GM18526 (cell line): ENCODE measurements around the gene CRISPLD2.

Experiments
- POLR2A ChIP-seq: IDR thresholded peaks from 3 replicates; pipeline ENCODE4 v1.6.1; 2011; ENCODE audit not compliant: insufficient read length; ENCODE audit errors: extremely low read depth

Gene CRISPLD2

DNA sequence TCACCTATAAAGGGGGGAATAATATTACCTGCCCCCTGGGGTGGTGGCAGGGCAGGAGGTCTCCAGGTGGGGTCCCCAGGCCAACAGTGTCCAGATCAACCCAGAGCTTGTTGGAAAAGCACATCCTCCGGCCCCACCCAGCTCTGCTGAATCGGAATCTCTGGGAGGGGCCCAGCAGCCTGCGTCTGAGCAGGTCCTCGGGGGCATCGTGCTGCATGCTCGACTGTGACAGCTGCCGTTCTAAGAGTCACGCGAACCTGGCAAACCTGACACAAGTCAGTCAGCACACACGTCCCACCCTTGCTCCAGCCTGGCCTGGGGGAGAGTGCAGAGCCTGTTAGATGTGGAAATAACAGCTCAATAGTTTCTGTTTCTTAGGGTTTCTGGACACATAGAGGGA, 72.3 kb downstream of the CRISPLD2 start:
- no peak for TF ChIP-seq POLR2A

DNA sequence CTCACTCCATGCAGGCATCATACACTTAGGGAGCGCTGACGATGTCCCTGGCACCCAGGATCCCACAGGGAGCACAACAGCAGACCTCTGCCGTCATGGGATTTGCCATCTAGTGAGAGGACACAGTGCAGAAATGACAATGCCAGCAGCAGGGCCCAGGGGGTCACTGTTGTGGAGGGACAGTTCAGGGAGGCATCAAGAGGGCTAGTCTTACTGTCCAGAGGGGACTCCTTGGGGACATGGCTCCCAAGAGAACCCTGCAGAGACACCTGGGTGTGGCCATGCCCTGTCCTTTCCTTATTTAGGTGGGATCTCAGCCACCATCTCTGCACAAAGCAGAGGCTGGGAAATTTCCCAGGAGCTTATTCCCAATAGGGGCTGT, 73.7 kb downstream of the CRISPLD2 start:
- no peak for TF ChIP-seq POLR2A

DNA sequence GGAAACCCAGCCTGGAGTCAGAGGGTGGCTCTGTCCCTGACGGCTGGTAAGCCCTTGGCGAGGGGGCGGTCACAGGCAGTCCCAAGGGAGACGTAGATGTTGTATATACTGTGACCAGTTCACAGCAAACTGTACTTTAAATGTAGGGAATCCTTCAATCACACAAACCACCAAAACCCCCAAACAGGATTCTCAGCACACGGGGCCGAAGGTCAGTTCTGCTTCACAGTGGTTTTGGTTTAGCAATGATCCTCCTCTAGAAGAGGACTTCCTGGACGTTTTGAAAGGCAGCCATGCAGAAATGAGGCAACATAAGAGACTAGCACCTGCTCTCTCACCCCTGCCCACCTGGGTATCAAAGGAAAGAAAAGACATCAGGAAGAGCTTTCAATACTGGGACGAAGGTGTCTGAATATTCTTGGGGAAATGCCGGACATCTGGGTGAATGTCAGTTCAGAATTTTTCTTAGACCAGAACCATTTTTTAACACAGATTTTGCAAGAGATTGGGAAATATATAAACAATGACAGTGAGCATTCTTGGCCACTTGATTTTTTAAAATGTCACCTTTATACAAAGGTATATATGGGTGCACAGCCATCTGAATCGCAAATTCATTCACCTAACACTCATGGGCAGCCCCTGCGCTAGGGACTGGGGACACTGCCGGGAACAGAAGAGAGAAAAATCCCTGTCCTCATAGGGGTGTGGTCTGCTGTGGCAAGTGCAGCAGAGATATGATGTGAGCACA, 74.2 kb downstream of the CRISPLD2 start:
- TF ChIP-seq POLR2A: no peak

DNA sequence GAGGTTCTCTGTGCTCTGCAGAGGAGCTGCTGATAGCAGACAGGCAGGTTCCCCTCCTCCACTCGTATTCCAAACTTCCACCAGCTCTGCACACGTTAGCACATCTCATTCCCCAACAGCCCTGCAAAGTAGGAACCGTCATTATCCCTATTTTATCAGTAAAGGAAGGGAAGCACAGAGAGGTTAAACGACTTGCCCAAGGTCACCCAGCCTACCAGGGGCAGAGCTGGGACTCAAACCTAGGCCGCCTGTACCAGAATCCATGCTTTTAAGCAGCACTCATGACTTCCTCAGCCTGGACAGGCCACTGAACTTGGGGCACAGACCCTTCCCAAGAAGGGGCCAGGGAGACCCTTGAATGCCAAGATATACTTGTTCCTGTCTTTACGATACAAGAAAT, 75.2 kb downstream of the CRISPLD2 start:
- no peak for TF ChIP-seq POLR2A

DNA sequence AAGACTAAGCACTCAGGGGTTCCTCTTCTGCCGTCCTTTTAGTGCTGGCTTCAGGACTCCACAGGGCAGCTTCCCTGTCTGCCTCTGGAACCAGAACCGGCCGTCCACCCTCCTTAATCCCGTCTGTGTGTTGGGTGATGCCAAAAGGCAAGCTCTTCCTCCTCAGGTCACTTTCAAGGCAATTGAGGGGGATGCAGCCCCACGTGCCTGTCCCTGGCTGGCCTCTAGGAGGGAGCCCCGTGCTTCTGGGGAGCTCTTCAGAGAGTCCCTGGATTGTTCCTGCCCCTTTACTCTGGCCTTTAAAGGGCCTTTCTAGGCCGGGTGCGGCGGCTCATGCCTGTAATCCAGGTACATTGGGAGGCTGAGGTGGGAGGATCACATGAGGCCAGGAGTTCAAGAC, 77.1 kb downstream of the CRISPLD2 start:
- TF ChIP-seq POLR2A: no peak

DNA sequence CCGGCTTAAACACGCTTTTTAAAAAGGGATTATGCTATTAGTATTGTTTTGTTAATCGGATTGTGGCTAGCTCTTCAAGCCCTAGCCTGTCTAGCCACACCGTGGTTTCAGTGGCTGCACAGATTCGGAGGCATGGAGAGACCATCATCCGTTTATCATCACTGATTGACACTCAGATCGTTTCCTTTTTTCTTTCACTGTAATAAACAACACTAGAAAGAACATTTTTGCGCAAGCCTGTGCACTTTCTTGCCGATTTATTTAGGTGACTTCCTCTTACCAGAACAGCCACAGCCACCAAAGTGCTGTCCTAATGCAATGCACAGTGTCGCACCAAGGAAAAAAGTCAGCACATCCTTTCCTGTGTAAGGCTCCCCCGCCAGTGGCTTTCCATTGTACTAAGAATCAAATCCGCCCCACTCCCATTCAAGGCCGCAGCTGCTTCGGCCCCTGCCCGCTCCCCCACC, 78.2 kb downstream of the CRISPLD2 start:
- TF ChIP-seq POLR2A: no peak

DNA sequence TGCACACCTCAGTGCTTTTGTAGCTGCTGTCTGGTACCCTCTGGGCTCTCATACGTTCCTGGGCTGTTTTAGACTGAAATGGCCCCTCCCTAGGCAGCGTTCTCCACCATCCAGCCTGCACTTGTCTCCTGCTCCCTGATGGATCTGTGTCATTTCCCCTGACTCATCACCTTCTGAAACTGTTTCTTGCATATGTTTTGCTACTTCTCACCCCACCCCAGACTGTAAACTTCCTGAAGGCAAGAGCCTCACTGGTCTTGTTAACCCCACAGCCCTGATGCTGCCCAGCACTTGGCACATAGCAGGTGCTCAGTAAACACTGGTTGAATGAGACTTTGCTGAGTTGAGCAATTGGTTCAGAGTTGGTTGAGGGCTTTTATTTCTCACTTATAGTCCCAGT, 78.7 kb downstream of the CRISPLD2 start:
- TF ChIP-seq POLR2A: no peak

DNA sequence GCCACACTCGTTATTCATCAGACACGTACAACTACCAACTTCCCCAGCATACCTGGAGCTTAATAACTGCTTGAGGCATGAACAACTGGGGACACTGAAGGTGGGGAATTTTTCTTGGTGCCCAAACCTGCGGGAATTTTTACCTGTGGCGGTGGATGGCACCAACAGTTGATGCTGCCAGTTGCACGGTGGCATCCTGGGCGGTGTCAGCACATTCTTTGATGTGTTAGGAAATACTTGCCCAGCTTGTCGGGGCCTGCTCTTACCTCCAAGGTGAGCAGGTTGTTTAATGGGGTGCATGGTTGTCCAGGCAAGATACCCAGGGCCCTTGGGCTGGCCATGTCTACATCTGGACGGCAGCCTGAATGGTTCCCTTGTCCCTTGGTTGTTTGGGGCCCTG, 79.6 kb downstream of the CRISPLD2 start:
- no peak for TF ChIP-seq POLR2A

DNA sequence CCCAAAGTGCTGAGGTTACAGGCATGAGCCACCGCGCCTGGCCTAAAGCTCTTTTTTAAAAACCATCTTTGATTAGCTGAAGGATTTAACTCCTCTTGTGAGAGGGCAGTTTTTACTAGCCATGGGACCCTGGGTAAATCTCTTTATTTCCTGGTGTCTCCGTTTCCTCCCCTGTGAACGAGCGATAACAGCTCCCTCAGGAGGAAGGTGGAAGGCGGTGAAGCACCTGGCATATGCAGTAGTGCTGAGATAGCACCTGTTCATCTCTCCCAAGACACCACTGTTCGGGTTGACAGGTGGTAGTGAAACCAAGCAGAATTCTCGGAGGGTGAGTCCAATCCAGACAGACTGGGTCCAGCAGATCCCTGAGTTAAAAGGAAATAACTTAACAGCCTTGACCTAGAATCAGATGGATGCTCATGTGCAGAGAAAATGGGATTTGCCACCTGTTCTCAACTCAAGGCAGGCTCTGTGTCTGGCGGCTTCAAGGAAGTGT, 86.2 kb downstream of the CRISPLD2 start:
- TF ChIP-seq POLR2A: no peak

DNA sequence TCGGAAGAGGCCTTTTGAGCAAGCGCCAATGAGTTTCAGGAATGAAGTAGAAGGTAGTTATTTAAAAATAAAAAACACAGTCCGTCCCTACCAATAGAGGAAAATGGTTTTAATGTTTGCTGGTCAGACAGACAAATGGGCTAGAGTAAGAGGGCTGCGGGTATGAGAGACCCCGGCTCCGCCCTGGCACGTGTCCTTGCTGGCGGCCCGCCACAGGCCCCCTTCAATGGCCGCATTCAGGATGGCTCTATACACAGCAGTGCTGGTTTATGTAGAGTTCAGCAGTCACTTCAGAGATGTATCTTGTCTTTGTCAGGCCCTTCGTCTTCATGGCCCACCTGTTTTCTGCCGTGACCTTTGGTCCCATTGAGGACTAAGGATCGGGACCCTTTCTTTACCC, 87.3 kb downstream of the CRISPLD2 start:
- no peak for TF ChIP-seq POLR2A

DNA sequence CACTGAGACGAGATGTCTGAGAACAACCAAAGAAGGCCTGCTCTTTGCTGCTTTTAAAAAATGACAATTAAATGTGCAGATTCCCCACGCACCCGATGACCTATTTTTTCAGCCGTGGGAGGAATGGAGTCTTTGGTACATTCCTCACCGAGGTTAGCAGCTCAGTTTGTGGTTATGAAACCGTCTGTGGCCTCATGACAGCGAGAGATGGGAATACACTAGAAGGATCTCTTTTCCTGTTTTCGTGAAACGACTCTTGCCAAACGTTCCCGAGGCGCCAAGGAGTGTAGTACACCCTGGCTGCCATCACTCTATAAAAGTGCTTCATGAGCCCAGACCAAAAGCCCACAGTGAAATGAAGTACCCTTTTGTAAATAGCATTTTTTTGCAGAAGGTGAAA, 87.8 kb downstream of the CRISPLD2 start:
- no peak for TF ChIP-seq POLR2A

DNA sequence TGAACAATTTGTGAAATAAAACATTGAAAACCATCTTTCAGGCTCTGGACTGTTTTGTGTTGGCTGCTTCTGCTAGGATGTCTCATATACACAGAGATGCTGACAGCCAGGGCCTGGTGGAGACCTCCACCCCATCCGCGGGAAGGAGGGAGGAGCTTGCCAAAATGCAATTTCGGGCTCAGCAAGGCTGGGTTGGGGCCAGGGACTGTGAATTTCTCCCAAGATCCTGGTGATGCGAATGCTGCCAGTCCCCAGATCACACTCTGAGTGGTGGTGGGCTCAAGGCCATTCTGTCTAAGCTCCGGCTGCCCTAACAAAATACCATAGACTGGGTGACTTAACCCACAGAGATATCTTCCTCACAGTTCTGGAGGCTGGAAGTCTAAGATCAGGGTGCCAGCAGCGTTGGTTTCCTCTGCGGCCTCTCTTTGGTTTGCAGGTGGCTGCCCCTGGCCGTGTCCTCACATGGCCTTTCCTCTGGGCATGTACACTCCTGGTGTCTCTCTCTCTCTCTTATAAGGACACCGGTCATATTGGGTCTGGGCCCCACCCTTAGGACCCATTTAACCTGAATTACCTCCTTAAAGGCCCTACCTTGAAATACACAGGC, 89.8 kb downstream of the CRISPLD2 start:
- TF ChIP-seq POLR2A: no peak

DNA sequence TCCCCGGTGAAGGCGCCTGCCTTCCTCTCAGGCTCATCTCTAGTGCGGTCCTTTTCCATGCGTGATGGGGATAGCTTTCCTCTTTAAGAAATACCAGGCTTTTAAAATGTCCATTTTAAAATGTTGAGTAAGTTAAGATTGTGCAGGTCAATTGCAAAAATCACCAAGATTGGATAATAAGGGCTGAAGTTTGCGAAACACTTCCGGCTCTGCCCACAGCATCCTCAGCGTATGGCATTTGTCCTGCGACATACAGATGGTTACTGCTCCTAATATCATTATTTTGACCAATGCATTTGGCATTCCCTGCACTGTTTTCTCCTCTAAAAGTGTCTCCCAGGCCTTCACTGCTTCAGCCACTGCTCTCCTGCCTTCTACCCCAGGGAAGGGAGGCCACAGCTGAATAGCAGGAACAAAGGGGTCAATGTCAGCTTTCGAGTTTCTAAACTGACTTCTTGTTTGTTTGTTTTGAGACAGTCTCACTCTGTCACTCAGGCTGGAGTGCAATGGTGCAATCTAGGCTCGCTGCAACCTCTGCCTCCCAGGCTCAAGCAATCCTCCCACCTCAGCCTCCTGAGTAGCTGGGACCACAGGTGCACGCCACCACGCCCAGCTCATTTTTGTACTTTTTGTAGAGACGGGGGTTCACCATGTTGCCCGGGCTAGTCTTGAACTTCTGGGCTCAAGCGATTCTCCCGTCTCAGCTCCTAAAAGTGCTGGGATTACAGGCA, 91.9 kb downstream of the CRISPLD2 start:
- no peak for TF ChIP-seq POLR2A

DNA sequence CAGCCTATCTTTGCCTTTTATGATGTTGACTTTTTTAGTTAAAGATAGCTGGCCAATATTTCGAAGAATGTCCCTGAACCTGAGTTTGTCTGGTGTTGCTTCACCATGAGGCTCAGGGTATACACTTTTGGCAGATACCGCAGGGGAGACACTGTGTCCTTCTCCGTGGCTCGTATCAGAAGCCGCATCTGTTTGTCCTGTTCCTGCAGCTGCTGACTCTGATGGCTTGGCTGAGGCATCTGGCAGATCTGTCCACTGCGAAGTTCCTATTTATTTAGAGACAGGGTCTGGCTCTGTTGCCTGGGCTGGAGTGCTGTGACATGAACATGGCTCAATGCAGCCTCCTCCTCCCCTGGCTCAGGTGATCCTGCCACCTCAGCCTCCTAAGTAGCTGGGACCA, 93.5 kb downstream of the CRISPLD2 start:
- no peak for TF ChIP-seq POLR2A

DNA sequence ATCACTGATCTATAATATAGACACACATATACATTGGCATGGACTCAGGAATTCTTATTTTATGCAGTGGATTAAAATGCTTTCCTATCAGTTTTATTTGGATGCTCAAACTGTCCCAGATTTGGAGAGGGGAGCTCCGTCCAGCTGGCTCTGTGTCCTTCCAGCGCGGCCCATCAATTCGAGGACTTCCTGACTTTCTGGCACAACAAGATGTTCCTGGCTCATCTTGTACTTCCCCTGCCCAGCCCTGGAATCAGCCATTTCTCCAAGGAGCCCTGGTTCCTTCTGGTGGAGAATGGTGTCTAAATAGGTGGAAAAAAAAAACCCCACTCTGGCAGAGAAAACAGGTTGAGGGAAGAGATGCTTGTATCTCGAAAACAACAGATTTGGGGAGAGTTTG, 94.5 kb downstream of the CRISPLD2 start:
- no peak for TF ChIP-seq POLR2A

DNA sequence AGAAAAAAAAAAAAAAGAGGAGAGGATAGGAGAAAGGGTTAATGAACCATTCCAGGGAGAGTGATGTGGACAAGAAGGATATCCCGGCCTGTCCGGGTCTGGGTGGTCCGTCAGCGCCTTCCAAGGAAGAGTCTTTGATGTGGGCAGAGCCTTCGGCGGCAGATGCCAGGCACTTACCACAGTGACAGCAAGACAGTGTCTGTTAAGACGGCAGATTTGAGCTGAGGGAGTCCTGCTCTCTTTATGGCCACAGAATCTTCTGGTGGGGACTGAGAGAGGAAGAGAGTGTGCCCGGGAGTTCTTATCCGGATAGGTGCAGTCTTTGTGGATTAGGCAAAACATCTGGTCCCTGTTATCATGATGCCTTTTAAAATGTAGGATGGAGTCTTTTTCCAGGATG, 96.4 kb downstream of the CRISPLD2 start:
- no peak for TF ChIP-seq POLR2A
